Liver (tissue), 9 donors: ENCODE measurements around the gene MTHFD2L. TPM values are rescaled to one million over a fixed set of nuclear protein-coding genes. Genes with fewer than 3 reads are reported as not detected.

Experiments
- DNase-seq: peaks from one replicate; pipeline ENCODE4 v3.0.0-alpha.2; 2017; ENCODE audit warnings: low spot score
- H3K27ac ChIP-seq, 2 donors: one replicate each; pipeline ENCODE4 v1.7.0; 2013; ENCODE audit warnings: inconsistent platforms in 2 of 2, low read length in 2 of 2, control low read depth in 1 of 2, low read depth in 1 of 2, mild to moderate bottlenecking in 1 of 2
- H3K27me3 ChIP-seq, 4 donors: one replicate each; pipeline versions ENCODE4 v1.6.1 to v1.7.0; 2013; ENCODE audit warnings: low read length in 3 of 4, inconsistent platforms in 1 of 4, mild to moderate bottlenecking in 1 of 4, moderate library complexity in 1 of 4; ENCODE audit not compliant: control insufficient read depth in 4 of 4, insufficient read depth in 4 of 4
- H3K36me3 ChIP-seq, 4 donors: one replicate each; pipeline versions ENCODE4 v1.6.1 to v1.7.0; 2013; ENCODE audit warnings: low read length in 3 of 4, mild to moderate bottlenecking in 3 of 4, low read depth in 1 of 4, moderate library complexity in 1 of 4; ENCODE audit not compliant: control insufficient read depth in 4 of 4, insufficient read depth in 3 of 4
- H3K4me1 ChIP-seq, 4 donors: one replicate each; pipeline versions ENCODE4 v1.6.1 to v1.7.0; 2013; ENCODE audit warnings: low read length in 3 of 4, mild to moderate bottlenecking in 3 of 4, moderate library complexity in 1 of 4; ENCODE audit not compliant: control insufficient read depth in 4 of 4, insufficient read depth in 4 of 4
- H3K4me3 ChIP-seq, 3 donors: one replicate each; pipeline versions ENCODE4 v1.6.1 to v1.7.0; 2013; ENCODE audit warnings: low read length in 3 of 3, control low read depth in 1 of 3, low read depth in 1 of 3, mild to moderate bottlenecking in 1 of 3
- H3K9ac ChIP-seq, 2 donors: one replicate each; pipeline ENCODE4 v1.7.0; 2013; ENCODE audit warnings: low read length in 2 of 2, mild to moderate bottlenecking in 2 of 2, moderate library complexity in 2 of 2, control low read depth in 1 of 2, low read depth in 1 of 2
- H3K9me3 ChIP-seq, 4 donors: one replicate each; pipeline versions ENCODE4 v1.6.1 to v1.7.0; 2013; ENCODE audit warnings: low read length in 3 of 4; ENCODE audit not compliant: control insufficient read depth in 4 of 4
- ATF3 ChIP-seq: IDR thresholded peaks from 2 replicates; pipeline ENCODE4 v1.6.1; 2016; ENCODE audit warnings: antibody characterized with exemption
- CTCF ChIP-seq: fragments of 150-350 bp; IDR thresholded peaks from 2 replicates; pipeline ENCODE4 v1.5.1; 2017; ENCODE audit warnings: improper control_type of control experiment, low read depth, low read length; ENCODE audit not compliant: missing input control
- EGR1 ChIP-seq, 2 donors: IDR thresholded peaks; 2 replicates each; pipeline ENCODE4 v1.6.1; 2016 to 2018; ENCODE audit warnings: antibody characterized with exemption in 2 of 2, low read depth in 2 of 2
- FOXA1 ChIP-seq: IDR thresholded peaks from 2 replicates; pipeline ENCODE4 v1.6.1; 2016; ENCODE audit warnings: antibody characterized with exemption
- FOXA2 ChIP-seq: IDR thresholded peaks from 2 replicates; pipeline ENCODE4 v1.6.1; 2016; ENCODE audit warnings: antibody characterized with exemption
- GABPA ChIP-seq, 2 donors: IDR thresholded peaks in 1 of 2; conservative IDR thresholded peaks in 1 of 2; 2 replicates each; pipeline ENCODE4 v1.6.1; 2016; ENCODE audit warnings: antibody characterized with exemption in 2 of 2, mild to moderate bottlenecking in 1 of 2, moderate library complexity in 1 of 2
- HNF4A ChIP-seq, 2 donors: conservative IDR thresholded peaks; 2 replicates each; pipeline ENCODE4 v1.6.1; 2016; ENCODE audit warnings: antibody characterized with exemption in 2 of 2, mild to moderate bottlenecking in 2 of 2
- HNF4G ChIP-seq: IDR thresholded peaks from 2 replicates; pipeline ENCODE4 v1.6.1; 2016; ENCODE audit warnings: antibody characterized with exemption
- JUND ChIP-seq, 2 donors: IDR thresholded peaks; 2 replicates each; pipeline ENCODE4 v1.6.1; 2016; ENCODE audit warnings: antibody characterized with exemption in 2 of 2
- MAX ChIP-seq: IDR thresholded peaks from 2 replicates; pipeline ENCODE4 v1.6.1; 2016; ENCODE audit warnings: antibody characterized with exemption
- NR2F2 ChIP-seq: IDR thresholded peaks from 2 replicates; pipeline ENCODE4 v1.6.1; 2016; ENCODE audit warnings: antibody characterized with exemption
- RAD21 ChIP-seq, 2 donors: IDR thresholded peaks; 2 replicates each; pipeline ENCODE4 v1.6.1; 2016; ENCODE audit warnings: antibody characterized with exemption in 2 of 2, mild to moderate bottlenecking in 2 of 2
- REST ChIP-seq: IDR thresholded peaks from 2 replicates; pipeline ENCODE4 v1.6.1; 2016; ENCODE audit warnings: antibody characterized with exemption, mild to moderate bottlenecking
- RXRA ChIP-seq, 2 donors: IDR thresholded peaks; 2 replicates each; pipeline ENCODE4 v1.6.1; 2017 to 2018; ENCODE audit warnings: antibody characterized with exemption in 2 of 2, mild to moderate bottlenecking in 1 of 2
- SP1 ChIP-seq: IDR thresholded peaks from 2 replicates; pipeline ENCODE4 v1.6.1; 2018; ENCODE audit warnings: antibody characterized with exemption, mild to moderate bottlenecking
- TAF1 ChIP-seq: conservative IDR thresholded peaks from 2 replicates; pipeline ENCODE4 v1.6.1; 2016; ENCODE audit warnings: antibody characterized with exemption, mild to moderate bottlenecking
- YY1 ChIP-seq: IDR thresholded peaks from 2 replicates; pipeline ENCODE4 v1.6.1; 2016; ENCODE audit warnings: antibody characterized with exemption, mild to moderate bottlenecking
- ZBTB33 ChIP-seq: IDR thresholded peaks from 2 replicates; pipeline ENCODE4 v1.6.1; 2016; ENCODE audit warnings: antibody characterized with exemption
- WGBS: extraction: QIAGEN DNeasy Blood & Tissue Kit; methylation state at CpG from one replicate; pipeline ENCODE4 v1.1.7; 2013; 5-methylcytosine and 5-hydroxymethylcytosine counted together
- polyA plus RNA-seq, 2 donors: library from polyadenylated mRNA; stranded (reverse) in 1 of 2; unstranded in 1 of 2; fragments of 200-250 nt in 1 of 2; fragments of >200 nt in 1 of 2; fragmentation: Nextera tagmentation in 1 of 2; extraction: Ambion mirVana in 1 of 2; gene quantifications; one replicate each; pipeline versions ENCODE4 v1.2.1 to v1.2.3, GENCODE V29; 2013 to 2015
- total RNA-seq, 2 donors: library from RNA; depleted of rRNA; stranded (reverse); fragments of >200 nt; gene quantifications; one replicate each; pipeline ENCODE4 v1.2.3, GENCODE V29; 2014
- donor health status: healthy.
- donor health status: healthy.
- donor health status: healthy.
- donor health status: healthy.
- donor health status: healthy.

MTHFD2L gene
- total and polyA plus RNA-seq, 4 donors, result 7.4 to 51.5 (median 31.1) TPM

- no peak for DNase-seq
- Histone ChIP-seq H3K9me3 (no peaks in the 10 kb centered on the region), H3K36me3 (no peaks in the 10 kb centered on the region), H3K4me3 (no peak overlapping the region), H3K27me3 (no peaks in the 10 kb centered on the region), H3K27ac (no peak overlapping the region), H3K9ac (no peak overlapping the region), H3K4me1 (peaks cover 0 to 4% (median 0%) of the 10 kb centered on the region in 4 donors)
- TF ChIP-seq NR2F2 (no peak), HNF4G (no peak), JUND (IDR thresholded peaks at IDR 0.05) (no peak), HNF4A (conservative IDR thresholded peaks at IDR 0.05) (no peak)
- 98% methylated on average over 2 of the region's 2 CpGs for WGBS
Measured at GRCh38 chr4:74167585-74167984, 9.7 kb downstream of the MTHFD2L start.

- Histone ChIP-seq H3K27me3 (no peaks in the 10 kb centered on the region), H3K9me3 (no peaks in the 10 kb centered on the region), H3K27ac (no peak overlapping the region), H3K4me1 (peaks cover 0 to 4% (median 0%) of the 10 kb centered on the region in 4 donors), H3K9ac (no peak overlapping the region), H3K4me3 (no peak overlapping the region), H3K36me3 (no peaks in the 10 kb centered on the region)
- TF ChIP-seq NR2F2 (no peak), REST (no peak), RAD21 (IDR thresholded peaks at IDR 0.05) (no peak), EGR1 (IDR thresholded peaks at IDR 0.05; ENCODE audit: low read depth in 2 of 2) (no peak), FOXA1 (no peak), FOXA2 (no peak), RXRA (IDR thresholded peaks at IDR 0.05) (no peak), HNF4G (no peak), HNF4A (conservative IDR thresholded peaks at IDR 0.05) (no peak), TAF1 (no peak), MAX (no peak), JUND (IDR thresholded peaks at IDR 0.05) (no peak), ZBTB33 (no peak), YY1 (no peak), SP1 (no peak), ATF3 (no peak), CTCF (no peak), GABPA (IDR thresholded peaks at IDR 0.05 in 1 of 2, conservative IDR thresholded peaks at IDR 0.05 in 1 of 2) (no peak)
- WGBS, result 98% methylated on average over 2 of the region's 2 CpGs
- DNase-seq, result no peak
Measured at GRCh38 chr4:74168841-74169240, 10.9 kb downstream of the MTHFD2L start.
